HUES48 (cell line): Measurements from ENCODE around the gene ANKRD63.

Source experiments
- H3K27ac ChIP-seq: one replicate; pipeline ENCODE4 v1.7.0; 2013; ENCODE audit warnings: low read depth, low read length, inconsistent platforms
- H3K27me3 ChIP-seq: 2 replicates; pipeline ENCODE4 v1.6.1; 2013; ENCODE audit warnings: mild to moderate bottlenecking, low read length; ENCODE audit not compliant: control insufficient read depth, insufficient read depth
- H3K36me3 ChIP-seq: 2 replicates; pipeline ENCODE4 v1.6.1; 2013; ENCODE audit warnings: low read length; ENCODE audit not compliant: control insufficient read depth, insufficient read depth
- H3K4me1 ChIP-seq: 2 replicates; pipeline ENCODE4 v1.6.1; 2013; ENCODE audit warnings: mild to moderate bottlenecking, low read length; ENCODE audit not compliant: control insufficient read depth, insufficient read depth
- H3K4me3 ChIP-seq: 2 replicates; pipeline ENCODE4 v1.5.1; 2013; ENCODE audit warnings: mild to moderate bottlenecking, low read depth, low read length
- H3K9ac ChIP-seq: 2 replicates; pipeline ENCODE4 v1.6.1; 2013; ENCODE audit warnings: mild to moderate bottlenecking, low read depth, low read length, moderate library complexity
- H3K9me3 ChIP-seq: 2 replicates; pipeline ENCODE4 v1.6.1; 2013; ENCODE audit warnings: low read length; ENCODE audit not compliant: control insufficient read depth, insufficient read depth

The ANKRD63 gene

GRCh38 chr15:40312370-40313158 is 29.7 kb upstream of the ANKRD63 start:
- Histone ChIP-seq H3K4me3 (no peak overlapping the region), H3K9me3 (no peaks in the 10 kb centered on the region), H3K9ac (no peak overlapping the region), H3K4me1 (peaks cover 16% of the 10 kb centered on the region), H3K36me3 (no peaks in the 10 kb centered on the region), H3K27me3 (peaks cover 19% of the 10 kb centered on the region; the same call in 1 of the 2 replicates), H3K27ac (no peak overlapping the region)

DNA sequence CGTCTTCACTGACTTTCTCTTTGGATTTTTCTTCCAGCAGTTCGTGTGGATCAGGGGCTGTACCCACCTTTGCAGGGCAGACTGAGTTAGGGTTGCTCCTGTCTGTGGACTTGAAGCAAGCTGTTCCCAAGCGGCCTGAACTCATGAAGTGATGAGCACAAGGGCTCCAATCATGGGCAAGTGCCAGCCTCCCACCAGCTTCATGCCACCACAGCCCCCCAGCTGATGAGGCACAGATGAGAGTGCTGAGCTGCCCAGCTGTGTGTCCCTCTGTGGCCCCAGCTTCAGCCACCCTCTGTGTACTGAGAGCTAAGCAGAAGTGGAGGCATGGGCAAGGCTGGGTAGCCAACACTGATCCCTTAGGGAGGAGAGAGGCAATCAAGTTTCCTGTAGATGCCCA is 28.1 kb upstream of the ANKRD63 start:
- Histone ChIP-seq H3K27me3 (peaks cover 19% of the 10 kb centered on the region; the same call in 1 of the 2 replicates), H3K9ac (no peak overlapping the region), H3K4me3 (no peak overlapping the region), H3K9me3 (no peaks in the 10 kb centered on the region), H3K27ac (no peak overlapping the region), H3K36me3 (no peaks in the 10 kb centered on the region), H3K4me1 (peaks cover 27% of the 10 kb centered on the region)

DNA sequence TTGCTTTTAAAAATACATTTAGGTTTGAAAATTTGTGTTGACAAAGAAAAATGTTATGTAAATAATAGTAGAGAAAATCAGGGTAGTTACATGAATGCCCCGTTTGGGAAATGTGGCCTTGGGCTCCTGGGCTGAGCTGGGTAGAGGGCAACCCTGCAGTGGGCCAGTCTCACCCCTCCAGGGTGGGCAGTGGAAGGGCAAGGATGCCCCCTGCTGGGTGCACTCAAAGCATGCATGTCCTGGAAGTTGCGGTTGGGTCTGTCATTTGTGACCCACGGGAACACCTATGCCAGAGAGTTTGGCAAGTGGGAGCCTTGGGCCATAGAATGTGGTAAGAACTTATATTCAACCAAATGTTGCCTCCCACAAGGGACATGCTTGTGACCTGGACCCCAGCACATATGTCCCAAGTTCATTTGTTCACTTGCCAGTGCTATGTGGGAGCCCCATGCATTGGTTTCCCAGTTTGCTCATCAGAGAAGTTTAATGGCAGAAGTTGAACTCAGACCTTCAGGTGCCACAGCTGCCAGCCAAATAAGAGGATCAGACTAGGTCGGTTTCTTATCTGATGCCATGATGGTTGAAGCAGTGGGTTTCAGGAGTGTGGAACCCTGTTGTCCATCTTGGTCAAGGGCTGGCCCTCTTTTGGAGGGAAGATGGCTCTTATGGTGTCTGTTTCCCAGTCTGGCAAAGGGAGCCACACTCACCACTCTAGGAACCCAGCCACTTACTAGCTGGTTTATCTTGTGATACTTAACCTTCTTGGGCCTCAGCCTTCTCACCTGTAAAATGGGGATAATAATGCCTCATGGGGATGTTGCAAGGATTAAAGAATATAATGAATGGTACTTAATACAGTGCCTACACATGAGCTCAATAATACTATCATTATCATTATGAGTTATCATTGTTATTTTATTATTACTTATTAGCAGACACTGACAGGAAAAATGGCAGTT is 27.4 kb upstream of the ANKRD63 start:
- Histone ChIP-seq H3K36me3 (no peaks in the 10 kb centered on the region), H3K4me3 (no peak overlapping the region), H3K9ac (no peak overlapping the region), H3K9me3 (no peaks in the 10 kb centered on the region), H3K4me1 (peaks cover 27% of the 10 kb centered on the region), H3K27me3 (peaks cover 19% of the 10 kb centered on the region; the same call in 1 of the 2 replicates), H3K27ac (no peak overlapping the region)

GRCh38 chr15:40309344-40309862 is 26.5 kb upstream of the ANKRD63 start:
- H3K9ac ChIP-seq = no peak overlapping the region
- no peaks in the 10 kb centered on the region for H3K36me3 ChIP-seq
- no peaks in the 10 kb centered on the region for H3K9me3 ChIP-seq
- H3K27ac ChIP-seq = no peak overlapping the region
- peaks cover 19% of the 10 kb centered on the region; the same call in 1 of the 2 replicates for H3K27me3 ChIP-seq
- H3K4me3 ChIP-seq = no peak overlapping the region
- peaks cover 27% of the 10 kb centered on the region for H3K4me1 ChIP-seq

GRCh38 chr15:40307421-40308211 is 24.8 kb upstream of the ANKRD63 start, which contains the start of gene PLCB2:
Gene PLCB2, minus strand, starts transcription at chr15:40307935. Its CDS starts 263 bp downstream, at chr15:40307672.
- Histone ChIP-seq H3K9me3 (no peaks in the 10 kb centered on the region), H3K27ac (no peak within 1 kb of the TSS), H3K4me3 (no peak within 1 kb of the TSS; the same call in 1 of the 2 replicates), H3K9ac (no peak within 1 kb of the TSS), H3K4me1 (peaks cover 27% of the 10 kb centered on the region), H3K27me3 (peaks cover 19% of the 10 kb centered on the region; the same call in 1 of the 2 replicates), H3K36me3 (no peaks in the 10 kb centered on the region)

DNA sequence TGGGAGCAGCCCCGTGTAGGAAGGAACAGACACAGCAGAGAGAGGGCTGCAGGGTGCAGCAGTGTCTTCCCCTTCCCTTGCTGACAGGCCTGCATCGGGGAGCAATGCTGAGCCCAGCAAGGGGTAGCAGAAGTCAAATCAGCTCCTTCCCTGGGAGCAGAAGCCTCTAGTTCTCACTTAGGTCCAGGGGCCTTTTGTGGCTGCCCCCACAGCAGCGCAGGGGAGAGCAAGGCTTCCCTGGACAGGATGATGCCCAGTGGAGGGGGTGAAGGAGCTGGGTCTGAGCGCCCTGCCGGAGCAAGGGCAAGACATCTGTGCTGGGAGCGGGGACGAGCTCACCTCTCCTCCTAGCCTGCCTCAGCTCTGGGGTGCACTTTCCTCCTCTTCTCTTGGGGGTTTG is 24.0 kb upstream of the ANKRD63 start:
- Histone ChIP-seq H3K9me3 (no peaks in the 10 kb centered on the region), H3K27ac (no peak overlapping the region), H3K9ac (no peak overlapping the region), H3K36me3 (no peaks in the 10 kb centered on the region), H3K4me3 (no peak overlapping the region), H3K27me3 (peaks cover 18% of the 10 kb centered on the region; the same call in 1 of the 2 replicates), H3K4me1 (peaks cover 30% of the 10 kb centered on the region)

DNA sequence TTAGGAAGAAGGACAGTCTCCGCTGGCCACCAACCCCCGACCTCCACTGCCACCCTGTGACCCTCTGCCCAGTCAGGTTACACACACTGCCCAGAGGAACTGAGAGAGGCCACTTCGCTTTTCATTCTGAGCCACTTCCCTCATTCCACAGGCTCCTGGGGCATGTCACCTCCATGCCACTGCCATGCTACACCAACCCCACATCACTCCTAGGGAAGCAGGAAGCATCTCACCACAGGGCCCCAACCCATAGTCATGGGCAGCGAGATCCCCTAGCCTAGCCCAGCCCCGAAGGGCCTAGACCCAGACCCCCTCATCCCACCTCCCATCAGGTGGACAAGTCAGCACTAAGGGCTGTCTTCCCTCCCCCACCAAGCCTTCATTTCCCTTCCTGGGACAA is 23.5 kb upstream of the ANKRD63 start:
- H3K27me3 ChIP-seq = peaks cover 13% of the 10 kb centered on the region; the same call in 1 of the 2 replicates
- no peak overlapping the region for H3K27ac ChIP-seq
- no peak overlapping the region for H3K4me3 ChIP-seq
- H3K4me1 ChIP-seq = peaks cover 34% of the 10 kb centered on the region
- H3K9me3 ChIP-seq = no peaks in the 10 kb centered on the region
- H3K36me3 ChIP-seq = no peaks in the 10 kb centered on the region
- H3K9ac ChIP-seq = no peak overlapping the region

DNA sequence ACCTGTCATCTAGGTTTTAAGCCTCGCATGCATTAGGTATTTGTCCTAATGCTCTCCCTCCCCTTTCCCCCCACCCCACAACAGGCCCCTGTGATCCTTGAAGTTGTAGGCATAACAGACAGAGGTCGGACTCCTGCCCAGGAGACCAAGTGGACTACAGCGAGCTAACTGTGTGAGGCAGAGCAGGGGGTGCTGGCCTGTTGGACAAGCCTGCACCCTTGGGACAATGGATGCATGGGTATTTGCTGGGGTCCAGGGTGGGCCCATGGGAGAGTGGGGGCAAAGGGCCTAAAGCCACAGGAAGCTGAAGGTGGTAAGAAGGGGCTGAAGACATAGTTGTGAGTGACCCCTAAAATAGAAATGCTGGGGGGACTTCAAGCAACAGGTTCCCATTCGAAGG is 22.4 kb upstream of the ANKRD63 start:
- peaks cover 39% of the 10 kb centered on the region for H3K4me1 ChIP-seq
- H3K27me3 ChIP-seq = peaks cover 3% of the 10 kb centered on the region; the same call in 1 of the 2 replicates
- H3K4me3 ChIP-seq = no peak overlapping the region
- no peak overlapping the region for H3K9ac ChIP-seq
- H3K27ac ChIP-seq = no peak overlapping the region
- H3K9me3 ChIP-seq = 0 out of 2 replicates have a peak, but pooled peaks cover 4% of the 10 kb centered on the region
- H3K36me3 ChIP-seq = no peaks in the 10 kb centered on the region

- Histone ChIP-seq H3K27me3 (no peaks in the 10 kb centered on the region), H3K9me3 (0 out of 2 replicates have a peak, but pooled peaks cover 4% of the 10 kb centered on the region), H3K4me3 (no peak overlapping the region), H3K36me3 (no peaks in the 10 kb centered on the region), H3K27ac (no peak overlapping the region), H3K9ac (no peak overlapping the region), H3K4me1 (peaks cover 28% of the 10 kb centered on the region)
These were observed 20.7 kb upstream of the ANKRD63 start for GRCh38 chr15:40303576-40303975.

DNA sequence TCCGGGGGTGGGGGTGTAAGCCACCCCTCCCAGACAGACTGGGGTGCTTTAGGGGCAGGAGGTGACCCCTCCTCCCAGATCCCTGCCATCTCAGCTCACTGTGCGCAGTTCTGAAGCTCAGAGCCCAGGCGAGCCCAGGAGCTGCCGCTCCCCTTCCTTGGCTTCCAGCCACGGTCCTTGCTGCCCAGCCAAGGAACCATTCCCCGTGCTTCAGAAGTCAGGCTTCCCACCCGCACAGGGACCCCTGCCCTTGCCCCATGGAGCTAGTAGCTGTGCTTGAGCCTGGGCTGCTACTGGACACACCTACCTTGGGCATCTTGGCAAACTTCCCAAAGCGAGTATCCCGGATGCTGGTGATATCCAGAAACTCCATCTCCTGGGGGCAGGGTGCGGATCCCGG is 20.1 kb upstream of the ANKRD63 start:
- Histone ChIP-seq H3K27ac (no peak overlapping the region), H3K27me3 (no peaks in the 10 kb centered on the region), H3K36me3 (no peaks in the 10 kb centered on the region)

More for the DNA sequence above, 20.1 kb upstream of the ANKRD63 start:
- peaks cover 25% of the 10 kb centered on the region for H3K4me1 ChIP-seq
- H3K4me3 ChIP-seq = no peak overlapping the region
- H3K9ac ChIP-seq = no peak overlapping the region
- 0 out of 2 replicates have a peak, but pooled peaks cover 4% of the 10 kb centered on the region for H3K9me3 ChIP-seq
